K562 (cell line): Measurements from ENCODE around the gene QRFP. TPM values are rescaled to one million over a fixed set of nuclear protein-coding genes. Genes with fewer than 3 reads are reported as not detected.
A peak's percentile ranks its signal among the peaks of the same experiment; 100 is the strongest.

ENCODE experiments used
- ATAC-seq: fragments of 200-7000 bp; cut with Tn5 transposase; 3 replicates; pipeline ENCODE4 v1.9.1; 2020; ENCODE audit warnings: moderate library complexity
- BruUV-seq: library from RNA; stranded (reverse); fragments of 400-500 nt; replicated peaks from 2 replicates; lab custom pipeline; 2021; lab: Mats Ljungman, UMichigan
- CTCF ChIA-PET: fragments of 300-600 bp; formaldehyde crosslinking; extraction: SDS; loops from one replicate; lab custom pipeline; 2021; ENCODE audit warnings: low intra/inter-chr PET ratio; lab: Yijun Ruan, JAX
- POLR2A ChIA-PET: fragments of 300-600, 350-650 bp; sonication (Branson Sonifier 250); formaldehyde crosslinking; extraction: SDS; loops from one replicate; lab custom pipeline; 2021; ENCODE audit warnings: antibody characterized with exemption, inconsistent platforms; lab: Yijun Ruan, JAX
- DNase-seq, 4 experiments: peaks; one replicate each; pipeline versions ENCODE4 v3.0.0 to v3.0.0-alpha.2; 2011 to 2018; ENCODE audit warnings: low spot score in 3 of 4, mixed read lengths in 3 of 4; ENCODE audit errors: extremely low read depth in 1 of 4
- FAIRE-seq: peaks from 2 replicates; lab custom pipeline; 2011; peaks lifted over from hg19 to GRCh38; lab: Jason Lieb, UNC
- H2AFZ ChIP-seq: 2 replicates; pipeline ENCODE4 v1.6.0; 2011; ENCODE audit warnings: low read depth, low read length, control low read depth, inconsistent platforms
- H3K27ac ChIP-seq: fragments of 200-600 bp; 3 replicates; pipeline ENCODE4 v1.8.0; 2011; ENCODE audit warnings: low read depth, mild to moderate bottlenecking, control low read depth, inconsistent platforms, low read length, moderate library complexity, mixed read lengths; ENCODE audit errors: extremely low read depth
- H3K27me3 ChIP-seq, 2 experiments: fragments of 300-600 bp in 1 of 2; 2 replicates in 1 of 2; 3 replicates in 1 of 2; pipeline versions ENCODE4 v1.6.0 to v1.8.0; 2011; ENCODE audit warnings: inconsistent platforms in 2 of 2, low read length in 2 of 2, mild to moderate bottlenecking in 1 of 2, mixed read lengths in 1 of 2, moderate library complexity in 1 of 2; ENCODE audit not compliant: control insufficient read depth in 2 of 2, insufficient read depth in 2 of 2
- H3K36me3 ChIP-seq: fragments of 300-600 bp; 3 replicates; pipeline ENCODE4 v1.8.0; 2011; ENCODE audit warnings: mild to moderate bottlenecking, low read length, inconsistent platforms; ENCODE audit not compliant: control insufficient read depth, insufficient read depth
- H3K4me1 ChIP-seq, 2 experiments: fragments of 200-600 bp in 1 of 2; replicated peaks in 1 of 2; 2 replicates in 1 of 2; 3 replicates in 1 of 2; pipeline versions ENCODE4 v1.5.1 to v1.8.0; 2011; ENCODE audit warnings: inconsistent platforms in 2 of 2, low read length in 2 of 2, mild to moderate bottlenecking in 1 of 2, mixed read lengths in 1 of 2, moderate library complexity in 1 of 2; ENCODE audit not compliant: control insufficient read depth in 2 of 2, insufficient read depth in 2 of 2
- H3K4me2 ChIP-seq: 2 replicates; pipeline ENCODE4 v1.6.1; 2011; ENCODE audit warnings: low read length, control low read depth, inconsistent platforms, mixed read lengths; ENCODE audit not compliant: insufficient read depth
- H3K4me3 ChIP-seq: fragments of 200-600 bp; sonication (generic), shearing (Covaris generic); 2 replicates; pipeline ENCODE4 v1.5.1; 2016; ENCODE audit warnings: control low read depth, inconsistent platforms
- H3K79me2 ChIP-seq: fragments of 200-600 bp; 3 replicates; pipeline ENCODE4 v1.8.0; 2011; ENCODE audit warnings: low read length, inconsistent platforms; ENCODE audit not compliant: control insufficient read depth, insufficient read depth
- H3K9ac ChIP-seq, 2 experiments: 2 replicates each; pipeline versions ENCODE4 v1.6.0 to v1.6.1; 2011; ENCODE audit warnings: low read depth in 2 of 2, low read length in 2 of 2, control low read depth in 1 of 2, inconsistent platforms in 1 of 2, mild to moderate bottlenecking in 1 of 2, mixed read lengths in 1 of 2; ENCODE audit not compliant: insufficient read depth in 1 of 2
- H3K9me1 ChIP-seq: one replicate; pipeline ENCODE4 v1.6.0; 2011; ENCODE audit warnings: inconsistent platforms, mild to moderate bottlenecking, low read length, moderate library complexity; ENCODE audit not compliant: control insufficient read depth, insufficient read depth
- H3K9me3 ChIP-seq: replicated peaks from 2 replicates; pipeline ENCODE4 v1.5.1; 2011; ENCODE audit warnings: low read depth, low read length, inconsistent platforms; ENCODE audit not compliant: control insufficient read depth, insufficient read depth
- H4K20me1 ChIP-seq: replicated peaks from 2 replicates; pipeline ENCODE4 v1.6.1; 2011; ENCODE audit warnings: low read length, inconsistent platforms, mixed read lengths; ENCODE audit not compliant: control insufficient read depth, insufficient read depth
- E2F1 ChIP-seq: sonication (generic); formaldehyde crosslinking; IDR thresholded peaks from 2 replicates; pipeline ENCODE4 v1.8.1; 2023; ENCODE audit warnings: mild to moderate bottlenecking, missing genetic modification reagents, moderate library complexity
- ETV1 ChIP-seq: fragments of 450-650 bp; conservative IDR thresholded peaks from 2 replicates; pipeline ENCODE4 v1.6.1; 2016; ENCODE audit warnings: missing genetic modification characterization, control low read depth, low read depth, missing compliant biosample characterization
- ZNF24 ChIP-seq: fragments of 450-650 bp; IDR thresholded peaks from 2 replicates; pipeline ENCODE4 v1.6.1; 2016
- ZNF449 ChIP-seq: fragments of 250-450 bp; sonication (Bioruptor Pico); IDR thresholded peaks from 2 replicates; pipeline ENCODE4 v1.8.0; 2022; ENCODE audit warnings: moderate library complexity, mild to moderate bottlenecking, inconsistent platforms
- WGBS: fragments of 100-300 bp; shearing (Covaris generic); methylation state at CpG from one replicate; pipeline ENCODE4 v1.1.6; 2016; ENCODE audit warnings: low coverage, mixed read lengths; ENCODE audit not compliant: insufficient coverage; ENCODE audit errors: missing lambda C conversion rate; 5-methylcytosine and 5-hydroxymethylcytosine counted together
- in situ Hi-C: fragments of 300-500 bp; cut with MboI; formaldehyde crosslinking; loops from 4 replicates; pipeline ENCODE4 v1.15.0; 2018; ENCODE audit warnings: inconsistent platforms, mixed read lengths
- intact Hi-C: fragments of 100-400 bp; cut with micrococcal nuclease; formaldehyde crosslinking; loops from 2 replicates; pipeline ENCODE4 v1.14.2; 2022
- polyA plus RNA-seq, 8 experiments: library from polyadenylated mRNA; depleted of rRNA in 4 of 8; stranded (reverse) in 5 of 8; unstranded in 3 of 8; fragments of >200 nt; fragmentation: Nextera tagmentation in 2 of 8; fragmentation: Illumina TruSeq in 1 of 8; extraction: Ambion mirVana in 2 of 8; extraction: Trizol in 1 of 8; gene quantifications; 2 replicates each; pipeline versions ENCODE4 v1.2.1 to v1.2.3, GENCODE V29; 2011 to 2014; ENCODE audit warnings: inconsistent platforms in 1 of 8, missing spikeins in 1 of 8
- total RNA-seq, 7 experiments: library from RNA; depleted of rRNA in 6 of 7; stranded (reverse); fragments of >200 nt in 6 of 7; fragmentation: Illumina TruSeq in 2 of 7; extraction: Trizol in 2 of 7; gene quantifications; 2 replicates each; pipeline versions ENCODE4 v1.2.1 to v1.2.3, GENCODE V29; 2011 to 2021; ENCODE audit warnings: low replicate concordance in 1 of 7

The QRFP gene
- total and polyA plus RNA-seq, 9 of the 15 experiments (the other 6 are each of a cell fraction or from before 2014, with no cell fraction given) = not detected

GRCh38 chr9:130895038-130895437 is 1.6 kb downstream of the QRFP start:
- FAIRE-seq = no peak
- H3K4me2 ChIP-seq = no peak overlapping the region
- intact Hi-C loops = no loop called here
- H3K27me3 ChIP-seq = peaks cover 30 to 44% of the 10 kb centered on the region in 2 experiments
- 37% methylated on average over 9 of the region's 9 CpGs for WGBS
- H3K4me1 ChIP-seq = peaks cover 6 to 64% of the 10 kb centered on the region in 2 experiments; a peak in 4 of 5 replicates
- no peaks in the 10 kb centered on the region for H3K79me2 ChIP-seq
- TF ChIP-seq ZNF449 (CRISPR knock-in tag) = no peak
- no peak for TF ChIP-seq ZNF24
- TF ChIP-seq, all 486 proteins: peak for 0
- ATAC-seq (peak; percentile 1), DNase-seq (peak in 2 of 4 experiments; percentile 67 to 76)
- Histone ChIP-seq H2AFZ (no peak overlapping the region), H3K36me3 (peaks cover 11% of the 10 kb centered on the region; the same call in 2 of the 3 replicates), H3K27ac (no peak overlapping the region), H4K20me1 (peaks cover 91% of the 10 kb centered on the region), H3K9me1 (peaks cover 8% of the 10 kb centered on the region), H3K9me3 (no peaks in the 10 kb centered on the region), H3K4me3 (no peak overlapping the region), H3K9ac (peak overlapping the region in 1 of 2 experiments; percentile 40; a peak in 1 of 4 replicates)
- in situ Hi-C loops = no loop called here
- ChIA-PET CTCF (no interaction called here), POLR2A (interaction anchor here (0.8 to 14.2 kb wide), 18 partner anchors 11 to 184 kb away, joined by 3 to 334 read pairs (median 5); no protein-coding TSS in a partner anchor)
- BruUV-seq = no TSS peak

- no peaks in the 10 kb centered on the region for H3K9me3 ChIP-seq
- peak overlapping the region in 1 of 2 experiments; percentile 8; a peak in 1 of 4 replicates for H3K9ac ChIP-seq
- 27% methylated on average over 7 of the region's 7 CpGs for WGBS
- no peak overlapping the region for H3K4me2 ChIP-seq
- no peaks in the 10 kb centered on the region for H3K79me2 ChIP-seq
- H3K4me1 ChIP-seq = peaks cover 6 to 61% of the 10 kb centered on the region in 2 experiments; a peak in 4 of 5 replicates
- ChIA-PET CTCF (no interaction called here), POLR2A (interaction anchor here (0.8 to 14.2 kb wide), 22 partner anchors 11 to 184 kb away, joined by 3 to 334 read pairs (median 4); no protein-coding TSS in a partner anchor)
- intact Hi-C loops (no loop called here), in situ Hi-C loops (no loop called here)
- no TSS peak for BruUV-seq
- no peak overlapping the region for H3K4me3 ChIP-seq
- peaks cover 26 to 39% of the 10 kb centered on the region in 2 experiments for H3K27me3 ChIP-seq
- H2AFZ ChIP-seq = no peak overlapping the region
- ATAC-seq (peak; percentile 55), DNase-seq (peak in 3 of 4 experiments; percentile 85 to 100 (median 91)), FAIRE-seq (peak; percentile 87)
- H3K36me3 ChIP-seq = peaks cover 13% of the 10 kb centered on the region; the same call in 2 of the 3 replicates
- TF ChIP-seq ETV1 (no peak), E2F1 (CRISPR knock-in tag) (peak; percentile 32; the same call in 1 of the 2 replicates)
- peaks cover 8% of the 10 kb centered on the region for H3K9me1 ChIP-seq
- H4K20me1 ChIP-seq = peaks cover 88% of the 10 kb centered on the region
- H3K27ac ChIP-seq = no peak overlapping the region
Observed at GRCh38 chr9:130894546-130894945, 2.1 kb downstream of the QRFP start.
